ENCODE results near the gene RPL38.

DNA sequence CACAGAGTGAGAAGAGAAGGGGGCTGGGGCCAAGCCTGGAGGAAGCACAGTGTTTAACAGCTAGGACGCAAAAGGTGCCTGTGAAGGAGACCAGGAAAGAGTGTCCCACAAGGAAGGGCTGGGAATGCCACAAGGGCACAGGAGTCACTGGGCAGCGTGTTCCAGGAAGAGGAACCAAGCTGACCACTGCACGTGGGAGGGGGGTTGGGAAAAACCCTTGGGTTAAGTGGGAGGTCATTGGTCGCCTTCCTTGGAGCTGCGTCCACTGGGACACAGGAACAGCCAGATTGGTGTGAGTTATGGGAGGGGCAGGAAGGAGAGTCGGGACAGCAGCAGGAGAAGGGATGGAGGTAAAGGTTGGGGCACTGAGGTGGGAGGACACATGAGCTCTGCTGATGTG, 22.8 kb downstream of the RPL38 start:
- TF ChIP-seq, protein P1, sequence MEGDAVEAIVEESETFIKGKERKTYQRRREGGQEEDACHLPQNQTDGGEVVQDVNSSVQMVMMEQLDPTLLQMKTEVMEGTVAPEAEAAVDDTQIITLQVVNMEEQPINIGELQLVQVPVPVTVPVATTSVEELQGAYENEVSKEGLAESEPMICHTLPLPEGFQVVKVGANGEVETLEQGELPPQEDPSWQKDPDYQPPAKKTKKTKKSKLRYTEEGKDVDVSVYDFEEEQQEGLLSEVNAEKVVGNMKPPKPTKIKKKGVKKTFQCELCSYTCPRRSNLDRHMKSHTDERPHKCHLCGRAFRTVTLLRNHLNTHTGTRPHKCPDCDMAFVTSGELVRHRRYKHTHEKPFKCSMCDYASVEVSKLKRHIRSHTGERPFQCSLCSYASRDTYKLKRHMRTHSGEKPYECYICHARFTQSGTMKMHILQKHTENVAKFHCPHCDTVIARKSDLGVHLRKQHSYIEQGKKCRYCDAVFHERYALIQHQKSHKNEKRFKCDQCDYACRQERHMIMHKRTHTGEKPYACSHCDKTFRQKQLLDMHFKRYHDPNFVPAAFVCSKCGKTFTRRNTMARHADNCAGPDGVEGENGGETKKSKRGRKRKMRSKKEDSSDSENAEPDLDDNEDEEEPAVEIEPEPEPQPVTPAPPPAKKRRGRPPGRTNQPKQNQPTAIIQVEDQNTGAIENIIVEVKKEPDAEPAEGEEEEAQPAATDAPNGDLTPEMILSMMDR (IDR thresholded peaks at IDR 0.05), result no peak
- TF ChIP-seq POLR2AphosphoS5 (IDR thresholded peaks at IDR 0.05) (no peak), EP300 (IDR thresholded peaks at IDR 0.05) (no peak), POLR2A (IDR thresholded peaks at IDR 0.05) (no peak)

All from suprapubic skin (tissue), 4 donors.